Raji (cell line): ENCODE results near the gene C1QTNF1.

ENCODE experiments used
- POLR2A ChIP-seq: IDR thresholded peaks from 2 replicates; pipeline ENCODE4 v1.6.1; 2011; ENCODE audit warnings: low read depth, low read length, control low read depth; ENCODE audit not compliant: insufficient read depth

C1QTNF1 gene

GRCh38 chr17:78988152-78988551 lies 35.8 kb upstream of the C1QTNF1 start:
- TF ChIP-seq POLR2A = no peak

- TF ChIP-seq POLR2A = no peak
These were observed 33.5 kb upstream of the C1QTNF1 start for GRCh38 chr17:78990349-78991016.

GRCh38 chr17:78991017-78991738 lies 32.8 kb upstream of the C1QTNF1 start:
- TF ChIP-seq POLR2A = no peak

GRCh38 chr17:78991906-78992532 lies 31.9 kb upstream of the C1QTNF1 start:
- TF ChIP-seq POLR2A = no peak

- no peak for TF ChIP-seq POLR2A
These were observed 31.3 kb upstream of the C1QTNF1 start for GRCh38 chr17:78992542-78993212.

- TF ChIP-seq POLR2A = no peak
These were observed 30.6 kb upstream of the C1QTNF1 start for GRCh38 chr17:78993241-78993956.

- no peak for TF ChIP-seq POLR2A
These were observed 29.8 kb upstream of the C1QTNF1 start for GRCh38 chr17:78993981-78994671.

- TF ChIP-seq POLR2A = no peak
These were observed 28.8 kb upstream of the C1QTNF1 start for GRCh38 chr17:78995022-78995760.

GRCh38 chr17:78995761-78996451 lies 28.1 kb upstream of the C1QTNF1 start:
- no peak for TF ChIP-seq POLR2A

- no peak for TF ChIP-seq POLR2A
These were observed 27.2 kb upstream of the C1QTNF1 start for GRCh38 chr17:78996781-78997201.

- TF ChIP-seq POLR2A = no peak
These were observed 26.7 kb upstream of the C1QTNF1 start for GRCh38 chr17:78997231-78997741.

- no peak for TF ChIP-seq POLR2A
These were observed 26.1 kb upstream of the C1QTNF1 start for GRCh38 chr17:78997881-78998280.
